Epithelial cell of esophagus (primary cell): Measurements from ENCODE around the gene DUT.
A peak's percentile ranks its signal among the peaks of the same experiment; 100 is the strongest.

Experiments
- DNase-seq: peaks from one replicate; pipeline ENCODE4 v3.0.0; 2010; ENCODE audit warnings: low read depth
- H3K4me3 ChIP-seq: 2 replicates; pipeline ENCODE4 v1.5.1; 2011; ENCODE audit warnings: mild to moderate bottlenecking, low read length, control low read depth
- CTCF ChIP-seq: IDR thresholded peaks from 2 replicates; pipeline ENCODE4 v1.5.1; 2011; ENCODE audit warnings: low read depth, mild to moderate bottlenecking, low read length, control low read depth, inconsistent platforms; ENCODE audit not compliant: insufficient read depth; ENCODE audit errors: missing control alignments

The DUT gene

GRCh38 chr15:48292458-48292857, 38.8 kb upstream of the DUT start:
- peak; percentile 4 for DNase-seq
- TF ChIP-seq CTCF, result no peak
- no peak overlapping the region for H3K4me3 ChIP-seq

- DNase-seq, result no peak
- no peak overlapping the region for H3K4me3 ChIP-seq
- no peak for TF ChIP-seq CTCF
These were observed 33.6 kb upstream of the DUT start for GRCh38 chr15:48297668-48298067.

- no peak overlapping the region for H3K4me3 ChIP-seq
- TF ChIP-seq CTCF, result no peak
- no peak for DNase-seq
These were observed 32.3 kb upstream of the DUT start for GRCh38 chr15:48298914-48299313.

GRCh38 chr15:48300038-48300437, 31.2 kb upstream of the DUT start:
- DNase-seq, result no peak
- TF ChIP-seq CTCF, result no peak
- no peak overlapping the region for H3K4me3 ChIP-seq

- H3K4me3 ChIP-seq, result no peak overlapping the region
- TF ChIP-seq CTCF, result no peak
- DNase-seq, result no peak
These were observed 26.8 kb upstream of the DUT start for GRCh38 chr15:48304398-48304797.

- DNase-seq, result no peak
These were observed 24.6 kb upstream of the DUT start for GRCh38 chr15:48306639-48307038.

More at GRCh38 chr15:48306639-48307038, 24.6 kb upstream of the DUT start:
- no peak for TF ChIP-seq CTCF
- H3K4me3 ChIP-seq, result no peak overlapping the region
